HCEC 1CT (cell line): ENCODE data around the gene HEBP2.

ENCODE experiments used
- DNase-seq: peaks from one replicate; pipeline ENCODE4 v3.0.0-alpha.2; 2017

The HEBP2 gene

DNA sequence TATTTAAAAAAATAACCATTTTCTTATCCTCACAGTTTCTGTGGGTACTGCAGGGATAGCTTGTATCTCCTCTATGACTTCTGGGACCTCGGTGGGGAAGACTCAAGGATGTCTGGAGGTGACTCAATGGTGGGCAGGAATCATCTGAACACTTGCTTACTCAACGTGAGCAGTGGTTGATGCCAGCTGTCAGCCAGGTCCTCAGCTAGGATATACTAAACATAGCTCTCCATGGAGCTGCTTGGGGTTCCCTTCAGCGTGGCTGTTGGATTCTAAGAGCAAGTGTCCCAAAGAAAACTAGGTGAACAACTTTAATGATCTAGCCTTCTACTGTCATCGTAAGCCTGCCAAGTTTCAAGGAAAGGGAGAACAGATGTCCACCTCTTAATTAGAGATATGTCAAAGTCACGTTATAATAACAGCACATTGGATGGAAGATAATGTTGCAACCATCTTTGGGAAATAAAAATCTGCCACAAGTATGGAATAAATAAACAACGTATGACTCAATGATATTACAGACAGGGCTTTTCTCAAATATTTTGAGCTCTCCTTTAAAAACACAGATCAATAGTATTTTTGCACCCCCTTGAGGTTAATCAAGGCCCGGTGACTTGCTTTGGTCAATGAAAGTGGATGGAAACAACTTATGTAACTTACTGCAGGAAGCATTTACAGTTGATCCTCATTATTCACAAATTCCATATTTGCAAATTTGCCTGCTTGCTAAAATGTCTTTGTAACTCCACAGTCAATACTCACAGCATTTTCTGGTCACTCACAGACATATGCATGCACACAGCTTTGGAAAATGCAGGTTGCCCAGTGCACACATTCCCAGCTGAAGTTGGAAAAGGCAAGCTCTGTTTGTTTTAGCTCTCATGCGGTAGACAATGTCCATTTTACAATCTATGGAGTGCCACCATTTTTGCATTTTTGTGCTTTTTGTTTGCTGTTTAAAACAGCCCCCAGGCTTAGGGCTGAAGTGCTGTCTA lies 6.6 kb upstream of the HEBP2 start:
- peak; percentile 70 for DNase-seq

DNA sequence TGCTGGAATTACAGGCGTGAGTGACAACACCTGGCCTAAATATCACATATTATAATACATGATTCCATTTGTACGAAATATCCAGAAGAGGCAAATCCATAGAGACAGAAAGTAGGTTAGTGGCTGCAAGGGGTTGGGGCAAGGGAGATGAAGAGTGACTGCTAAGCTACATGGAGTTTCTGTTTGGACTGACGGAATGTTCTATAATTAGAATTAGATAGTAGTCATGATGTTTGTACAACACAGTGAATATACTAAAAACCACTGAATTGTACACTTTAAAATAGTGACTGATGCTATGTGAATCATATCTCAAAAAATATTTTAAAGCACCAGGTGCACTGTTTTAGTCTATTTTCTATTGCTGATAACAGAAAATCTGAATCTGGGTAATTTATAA lies 3.7 kb upstream of the HEBP2 start:
- no peak for DNase-seq

DNA sequence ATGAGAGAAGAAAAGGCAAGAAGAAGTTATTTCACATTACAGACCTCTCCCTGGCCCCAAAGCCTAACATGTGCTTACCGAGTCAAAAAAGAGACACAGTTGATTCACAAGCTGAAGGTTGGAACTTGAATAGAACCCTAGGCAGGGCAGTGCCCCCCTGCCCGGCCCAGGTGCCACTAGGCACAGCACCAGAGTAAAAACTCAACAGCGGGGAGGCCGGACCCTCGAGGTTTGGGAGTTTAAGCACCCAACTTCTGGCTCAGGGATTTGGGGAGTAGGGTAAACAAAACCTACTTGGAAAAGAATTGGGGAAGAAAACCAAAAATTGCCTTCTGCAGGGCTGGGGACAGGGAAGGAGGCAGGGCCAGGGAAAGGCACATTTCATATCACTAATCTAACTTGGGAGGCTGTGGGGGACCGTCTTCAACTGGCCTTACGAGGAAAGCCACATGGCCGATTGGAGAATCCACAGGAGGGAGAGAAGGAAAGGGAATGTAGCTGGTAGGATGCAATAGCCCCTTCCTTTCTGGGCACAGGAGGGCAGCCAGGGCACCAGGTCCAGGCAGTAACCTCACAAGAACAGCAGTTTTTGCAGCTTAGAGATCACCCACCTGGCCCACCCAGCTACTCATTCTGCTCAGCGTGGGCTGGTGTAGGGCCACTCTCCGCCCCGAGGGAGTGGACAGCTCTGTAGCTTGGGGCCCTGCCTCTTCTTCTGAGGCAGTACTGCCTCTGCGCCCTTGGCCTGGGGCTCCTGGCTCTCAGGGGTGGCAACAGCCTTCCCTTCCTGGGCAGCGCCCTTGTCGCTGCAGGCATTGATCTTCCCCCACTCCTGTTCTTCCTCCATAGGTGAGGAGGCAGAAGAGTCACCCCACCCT lies 1.8 kb upstream of the HEBP2 start:
- DNase-seq, result no peak

DNA sequence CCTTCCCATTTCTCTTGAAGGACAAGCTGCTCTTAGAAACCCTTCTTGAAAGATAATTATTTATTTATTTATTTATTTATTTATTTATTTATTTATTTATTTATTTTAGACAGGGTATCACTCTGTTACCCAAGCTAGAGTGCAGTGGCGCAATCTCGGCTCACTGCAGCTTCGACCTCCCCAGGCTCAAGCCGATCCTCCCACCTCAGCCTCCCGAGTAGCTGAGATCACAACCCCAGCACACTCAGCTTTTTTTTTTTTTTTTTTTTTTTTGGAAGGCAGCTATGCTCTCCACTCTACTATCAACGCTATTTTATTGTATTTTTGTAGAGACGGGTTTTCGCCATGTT lies 1.2 kb upstream of the HEBP2 start:
- no peak for DNase-seq

DNA sequence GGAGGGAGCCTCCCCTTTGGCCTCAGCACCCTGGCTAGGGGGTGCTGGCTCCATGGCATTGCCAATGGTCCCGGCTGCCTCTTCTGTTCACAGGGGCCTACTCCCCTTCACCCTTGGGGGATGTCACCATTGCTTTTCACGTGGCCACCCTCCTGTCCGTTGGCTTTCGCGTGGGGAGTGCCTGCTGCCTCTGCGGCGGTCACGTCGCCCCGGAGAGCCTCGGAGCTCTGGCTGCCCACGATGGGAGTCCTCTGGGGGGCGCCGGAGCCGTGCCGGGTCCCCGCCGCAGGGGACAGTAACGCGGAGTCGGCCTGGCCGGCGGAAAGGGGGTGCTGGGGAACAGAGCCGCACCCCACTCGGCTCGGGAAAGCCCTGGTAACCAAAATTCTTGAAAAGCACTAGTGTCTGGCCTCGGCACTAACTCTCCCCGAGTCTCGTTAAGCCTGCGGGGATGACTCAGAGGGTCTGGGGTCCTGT lies 661 bp upstream of the HEBP2 start:
- peak; percentile 24 for DNase-seq

DNA sequence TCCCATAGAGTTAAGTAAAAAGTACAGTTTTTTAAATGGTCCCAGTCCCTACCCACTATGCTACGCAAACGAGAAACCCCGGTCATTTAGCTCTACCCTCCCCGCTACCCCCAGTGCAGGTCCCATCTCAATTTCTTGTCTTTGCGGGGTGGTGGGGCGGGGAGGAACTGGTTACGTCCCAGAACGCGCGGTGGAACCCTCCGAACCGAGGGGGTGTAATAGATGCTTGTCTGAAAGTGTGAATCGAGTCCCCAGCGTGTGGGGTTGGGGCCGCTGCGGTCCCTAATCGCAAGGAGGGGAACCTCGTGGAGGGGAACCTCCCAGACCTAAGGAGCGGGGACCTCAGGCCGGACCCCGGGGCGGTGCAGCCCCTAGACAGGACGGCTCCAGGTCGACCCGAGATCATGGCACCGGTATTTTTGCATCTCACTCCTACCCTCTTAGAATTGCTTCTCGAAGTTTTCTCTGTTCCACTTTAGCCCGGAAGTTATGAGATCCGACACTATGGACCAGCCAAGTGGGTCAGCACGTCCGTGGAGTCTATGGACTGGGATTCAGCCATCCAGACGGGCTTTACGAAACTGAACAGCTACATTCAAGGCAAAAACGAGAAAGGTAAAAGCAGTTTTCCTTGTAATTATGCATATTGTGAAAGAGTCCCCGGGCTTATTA lies 779 bp downstream of the HEBP2 start:
- DNase-seq, result no peak

DNA sequence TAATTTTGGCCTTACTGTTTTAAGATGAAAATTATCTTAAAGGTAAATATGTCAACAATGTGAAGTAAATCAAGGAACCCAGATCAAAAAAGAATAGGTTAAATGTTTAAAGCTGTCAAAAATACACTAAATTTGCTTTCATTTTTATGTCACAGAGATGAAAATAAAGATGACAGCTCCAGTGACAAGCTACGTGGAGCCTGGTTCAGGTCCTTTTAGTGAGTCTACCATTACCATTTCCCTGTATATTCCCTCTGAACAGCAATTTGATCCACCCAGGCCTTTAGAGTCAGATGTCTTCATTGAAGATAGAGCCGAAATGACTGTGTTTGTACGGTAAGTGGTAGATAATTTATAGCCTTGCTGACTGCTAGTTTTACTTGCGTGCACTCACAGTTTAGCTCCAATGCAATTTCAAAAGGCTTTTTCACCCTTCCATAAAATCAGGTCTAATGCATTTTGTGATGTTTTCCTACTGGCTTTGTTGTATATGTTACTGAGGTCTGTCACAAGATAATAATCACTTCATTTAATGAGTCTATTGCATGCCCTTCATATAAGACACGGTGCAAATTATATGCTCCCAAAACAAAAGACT lies 1.9 kb downstream of the HEBP2 start:
- no peak for DNase-seq

DNA sequence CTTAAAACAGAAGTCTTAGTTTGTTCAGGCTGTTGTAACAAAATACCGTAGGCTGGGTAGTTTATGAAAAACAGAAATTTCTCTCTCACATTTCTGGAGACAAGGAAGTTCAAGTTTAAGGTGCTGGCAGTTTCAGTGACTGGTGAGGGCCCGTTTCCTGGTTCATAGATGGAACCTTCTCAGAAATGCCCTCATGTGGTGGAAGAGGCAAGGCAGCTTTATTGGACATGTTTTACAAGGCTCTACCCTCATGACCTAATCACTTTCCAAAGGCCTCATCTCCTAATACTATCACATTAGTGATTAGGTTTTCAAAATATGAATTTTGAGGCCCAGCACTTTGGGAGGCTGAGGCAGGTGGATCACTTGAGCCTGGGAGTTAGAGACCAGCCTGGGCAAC lies 2.4 kb downstream of the HEBP2 start:
- no peak for DNase-seq

DNA sequence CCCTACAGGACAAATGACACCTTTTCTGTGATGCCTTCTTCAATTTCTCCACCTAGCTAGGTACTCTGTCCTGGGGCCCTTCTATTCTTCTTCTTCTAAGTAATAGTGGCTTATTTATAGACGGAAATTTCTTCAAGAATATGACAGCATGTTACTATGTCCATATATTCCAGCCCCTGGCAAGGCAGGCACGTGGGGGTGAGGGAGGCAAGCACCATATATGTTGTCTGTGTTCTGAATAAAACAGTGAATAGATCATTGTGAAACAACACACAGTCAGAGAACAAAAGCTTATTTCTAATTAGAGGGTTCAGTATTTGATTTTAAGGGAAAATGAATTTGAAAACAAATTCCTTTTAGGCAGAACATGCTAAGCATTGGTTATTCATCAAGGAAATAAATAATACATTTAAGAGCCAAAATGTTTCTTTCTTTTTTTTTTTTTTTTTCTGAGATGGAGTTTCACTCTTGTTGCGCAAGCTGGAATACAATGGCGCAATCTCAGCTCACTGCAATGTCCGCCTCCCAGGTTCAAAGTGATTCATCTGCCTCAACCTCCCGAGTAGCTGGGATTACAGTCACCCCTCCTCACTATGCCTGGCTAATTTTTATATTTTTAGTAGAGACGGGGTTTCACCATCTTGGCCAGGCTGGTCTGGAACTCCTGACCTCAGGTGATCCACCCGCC lies 6.2 kb downstream of the HEBP2 start:
- peak; percentile 73 for DNase-seq

DNA sequence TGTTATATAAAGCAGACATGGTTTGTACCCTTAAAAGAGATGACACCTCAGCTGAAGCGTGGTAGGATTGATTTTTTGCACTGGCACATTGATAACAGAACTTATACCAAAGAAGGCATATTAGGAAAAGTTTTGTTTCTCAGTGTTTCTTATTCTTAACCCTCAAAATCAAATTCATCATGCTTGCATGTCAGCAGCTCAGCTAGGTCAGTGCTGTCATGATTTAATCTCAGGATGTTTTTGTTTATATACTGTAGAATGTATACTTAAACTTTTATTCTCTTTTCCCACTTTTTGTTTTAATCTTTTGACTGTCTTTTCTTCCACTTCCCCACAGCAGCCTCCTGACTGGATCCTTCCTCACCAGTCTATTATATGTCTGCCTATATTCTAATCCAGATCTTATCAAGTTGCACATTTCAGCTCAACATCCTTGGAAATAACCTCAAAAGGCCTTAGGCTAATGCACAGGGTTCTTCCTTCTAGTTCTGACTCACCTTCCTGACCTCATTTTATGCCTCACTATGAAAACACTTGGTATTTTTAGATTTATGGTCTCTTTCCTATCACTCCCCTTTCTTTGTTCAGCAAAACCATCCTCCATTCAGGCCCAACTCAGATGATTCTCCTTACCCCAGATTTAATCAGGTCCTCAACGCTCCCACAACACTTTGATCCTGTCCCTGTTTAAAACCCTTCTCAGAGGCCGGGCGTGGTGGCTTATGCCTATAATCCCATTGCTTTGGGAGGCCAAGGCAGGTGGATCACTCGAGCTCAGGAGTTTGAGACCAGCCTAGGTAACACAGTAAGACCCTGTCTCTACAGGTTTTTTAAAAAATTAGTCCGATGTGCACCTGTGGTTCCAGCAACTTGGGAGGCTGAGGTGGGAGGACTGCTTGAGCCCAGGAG lies 7.2 kb downstream of the HEBP2 start:
- peak; percentile 89 for DNase-seq

DNA sequence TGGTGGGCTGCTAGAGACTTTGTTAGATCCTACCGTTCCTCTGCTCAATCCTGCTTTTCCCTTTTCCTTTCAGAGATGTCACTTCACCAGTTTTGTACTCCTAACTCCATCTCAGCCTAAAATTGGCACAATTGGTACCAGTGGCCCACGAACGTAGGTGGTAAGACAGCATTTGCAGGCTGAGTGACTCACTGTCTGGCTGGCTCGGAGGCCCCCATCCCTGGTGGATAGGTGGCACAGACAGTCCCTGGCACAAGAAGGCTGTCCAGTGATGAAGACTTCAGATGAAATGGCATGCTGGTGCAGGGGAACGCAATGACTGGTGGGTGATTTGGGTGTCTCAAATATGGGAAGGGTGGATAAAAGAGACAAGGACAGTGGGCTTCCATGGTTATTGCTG lies 11.1 kb downstream of the HEBP2 start:
- no peak for DNase-seq

DNA sequence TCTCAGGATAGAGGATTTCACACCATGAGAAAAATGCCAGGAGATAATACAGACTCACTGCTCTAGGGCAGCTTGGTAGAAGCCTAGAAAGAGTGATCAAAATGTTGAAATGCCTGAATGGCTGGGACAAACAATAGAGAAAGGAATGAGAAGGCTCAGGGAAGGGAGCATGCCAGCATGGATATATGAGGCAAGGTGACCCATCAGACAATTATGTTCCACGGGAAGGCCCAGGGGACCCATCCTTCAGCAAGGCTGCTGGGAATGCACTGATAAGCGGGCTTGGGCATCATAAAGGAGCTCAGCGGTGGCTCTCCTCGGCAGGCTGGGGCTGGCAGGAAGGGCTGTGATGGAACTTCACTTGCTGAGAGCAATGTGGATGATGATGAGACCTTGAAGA lies 12.2 kb downstream of the HEBP2 start:
- no peak for DNase-seq

DNA sequence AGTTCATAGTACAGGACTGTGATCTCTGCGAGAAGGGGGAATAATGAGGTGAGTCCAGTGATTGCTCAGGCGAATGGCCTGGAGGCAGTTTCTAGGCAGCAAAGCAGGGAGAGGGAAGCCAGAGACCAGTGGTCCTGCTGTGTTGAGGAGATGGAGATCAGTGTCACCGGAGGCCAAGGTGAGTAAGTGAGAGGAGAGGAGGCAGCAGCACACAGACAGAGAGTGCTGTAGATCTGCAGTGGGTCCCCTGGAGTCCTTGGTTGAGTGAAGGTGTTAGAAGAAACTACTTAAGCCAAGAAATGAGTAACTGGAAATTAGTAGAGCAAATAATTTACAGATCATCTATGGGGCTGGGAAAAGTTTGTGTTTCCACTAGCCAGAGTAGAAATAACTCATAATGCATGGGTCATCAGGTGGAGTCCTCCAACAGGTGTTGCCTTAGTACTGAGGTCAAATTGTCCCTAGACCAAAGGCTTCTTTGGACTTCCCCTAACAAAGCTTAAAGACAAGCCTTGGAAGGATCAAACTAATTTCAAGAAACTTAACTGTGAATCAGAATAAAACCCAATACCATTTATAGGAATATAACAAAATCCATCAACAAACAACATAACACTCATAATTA lies 13.6 kb downstream of the HEBP2 start:
- no peak for DNase-seq

DNA sequence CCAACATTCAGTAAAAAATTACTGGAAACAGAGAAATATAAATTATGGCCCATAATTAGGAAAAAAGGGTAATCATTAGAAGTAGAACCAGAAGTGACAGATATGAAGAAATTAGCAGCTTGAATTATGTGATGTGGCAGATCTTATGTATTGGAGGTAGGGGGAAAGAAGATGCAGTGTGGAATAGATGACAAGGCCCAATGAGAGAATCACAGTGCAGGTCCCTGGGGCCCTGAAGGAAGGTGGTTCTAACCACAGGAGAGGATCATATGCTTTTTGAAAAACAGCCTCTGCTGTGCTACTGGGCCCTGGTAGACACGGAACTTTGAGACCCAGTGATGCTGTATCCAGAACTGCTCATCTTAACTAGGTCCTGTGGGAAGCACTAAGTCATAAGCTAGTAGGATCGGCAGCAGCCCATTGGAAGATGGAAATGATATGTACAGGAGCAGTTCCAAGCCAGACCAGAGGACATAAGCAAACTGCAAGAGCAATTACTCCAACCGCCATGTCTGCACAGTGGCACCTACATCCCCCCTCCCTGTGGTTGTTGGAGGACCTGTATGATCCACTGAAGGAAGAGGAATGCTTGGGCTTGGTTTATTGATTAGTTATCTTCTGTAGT lies 14.2 kb downstream of the HEBP2 start:
- no peak for DNase-seq

DNA sequence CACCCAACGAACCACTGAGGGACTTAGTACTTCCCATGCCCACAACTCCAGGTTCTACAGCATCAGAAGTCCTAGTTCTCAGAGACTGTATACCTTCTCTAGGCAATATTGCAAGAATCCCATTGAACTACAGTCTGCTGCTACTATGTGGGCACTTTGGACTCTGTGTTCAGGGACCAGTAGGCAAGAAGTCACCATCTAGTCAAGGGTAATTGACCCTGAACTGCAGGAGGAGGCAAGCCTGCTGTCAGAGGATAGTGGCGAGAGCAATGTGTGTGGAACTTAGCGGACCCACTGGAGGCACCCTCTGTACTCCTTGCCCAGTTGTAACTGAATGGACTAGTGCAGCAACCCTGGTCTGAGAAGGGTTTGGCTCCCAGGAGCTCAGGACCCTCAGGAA lies 15.7 kb downstream of the HEBP2 start:
- no peak for DNase-seq

DNA sequence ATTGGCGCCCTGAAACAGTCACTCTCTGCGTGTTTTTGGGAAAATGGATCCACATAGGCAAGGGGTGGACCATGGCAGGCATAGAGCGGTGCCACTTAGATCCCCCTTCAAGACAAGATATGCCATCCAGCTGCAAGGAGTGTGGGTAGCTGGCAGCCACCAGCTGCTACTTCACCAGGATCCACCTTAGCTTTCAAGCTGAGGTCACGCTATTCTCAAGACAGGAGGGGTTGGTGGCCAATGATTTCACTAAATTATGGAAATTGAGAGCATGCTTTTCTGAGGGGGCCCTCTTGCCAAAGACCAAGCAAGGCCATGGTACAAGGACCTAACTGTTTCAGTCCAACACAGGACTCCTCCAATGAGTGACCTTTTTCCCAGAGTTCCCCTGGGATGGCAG lies 16.3 kb downstream of the HEBP2 start:
- DNase-seq, result no peak

DNA sequence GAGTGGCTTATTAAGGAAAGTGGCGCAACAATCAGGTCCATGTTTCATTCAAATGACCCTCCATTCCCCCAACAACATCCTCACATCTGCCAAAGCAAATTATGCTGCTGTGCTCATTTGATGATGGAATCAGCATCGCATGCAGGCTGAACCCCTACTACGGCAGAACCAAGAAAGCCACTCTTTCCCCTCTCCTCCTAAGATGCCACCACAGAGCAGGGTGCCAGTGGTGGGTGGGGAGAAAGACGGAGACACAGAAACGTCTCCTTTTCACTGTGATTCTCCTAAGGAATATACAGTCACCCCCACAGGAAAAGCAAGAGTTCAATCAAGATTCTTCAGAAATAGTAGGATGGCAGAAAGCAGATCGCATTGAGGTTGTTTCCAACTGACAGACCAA lies 17.1 kb downstream of the HEBP2 start:
- no peak for DNase-seq

DNA sequence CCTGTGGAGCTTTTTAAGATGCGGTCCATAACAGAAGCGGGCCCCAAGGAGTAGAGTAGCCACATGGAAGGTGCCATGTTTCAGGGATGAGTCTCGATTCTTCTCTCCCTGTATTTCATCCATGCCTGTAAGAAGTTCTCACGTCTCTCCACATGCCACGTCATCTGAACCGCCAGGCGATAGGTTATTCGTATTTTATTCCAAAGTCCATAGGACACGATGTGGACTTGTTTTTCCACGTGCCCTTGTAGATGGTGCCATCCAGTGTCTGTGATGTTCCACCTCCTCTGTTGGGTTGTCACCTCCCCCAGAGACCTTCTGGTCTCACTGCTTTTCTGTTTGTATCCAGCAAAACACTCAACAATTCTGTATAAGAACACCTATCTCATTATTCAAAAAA lies 17.6 kb downstream of the HEBP2 start:
- DNase-seq, result no peak

DNA sequence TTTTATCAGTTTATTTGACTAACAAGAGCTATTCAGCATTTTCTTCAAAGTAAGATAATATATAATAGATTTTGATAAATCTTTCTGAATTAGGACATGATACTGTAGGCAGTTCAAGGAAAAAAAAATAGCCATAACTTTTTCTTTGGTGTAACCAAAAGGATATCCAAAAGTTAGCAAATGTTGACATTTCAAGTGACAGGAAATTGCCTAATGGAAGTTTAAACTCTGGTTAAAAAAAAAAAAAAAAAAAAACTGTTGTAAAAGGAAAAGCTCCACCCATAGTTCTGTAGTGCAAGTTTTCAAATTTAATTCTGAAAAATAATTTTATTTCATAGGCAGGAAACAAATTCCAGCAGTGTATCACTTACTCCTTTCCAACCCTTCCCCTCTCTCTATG lies 18.8 kb downstream of the HEBP2 start:
- DNase-seq, result no peak
